ENCODE measurements around the gene GAMT.
A peak's percentile ranks its signal among the peaks of the same experiment; 100 is the strongest.

The GAMT gene

GRCh38 chr19:1363599-1363998, 37.7 kb downstream of the GAMT start:
- no peak for DNase-seq

DNA sequence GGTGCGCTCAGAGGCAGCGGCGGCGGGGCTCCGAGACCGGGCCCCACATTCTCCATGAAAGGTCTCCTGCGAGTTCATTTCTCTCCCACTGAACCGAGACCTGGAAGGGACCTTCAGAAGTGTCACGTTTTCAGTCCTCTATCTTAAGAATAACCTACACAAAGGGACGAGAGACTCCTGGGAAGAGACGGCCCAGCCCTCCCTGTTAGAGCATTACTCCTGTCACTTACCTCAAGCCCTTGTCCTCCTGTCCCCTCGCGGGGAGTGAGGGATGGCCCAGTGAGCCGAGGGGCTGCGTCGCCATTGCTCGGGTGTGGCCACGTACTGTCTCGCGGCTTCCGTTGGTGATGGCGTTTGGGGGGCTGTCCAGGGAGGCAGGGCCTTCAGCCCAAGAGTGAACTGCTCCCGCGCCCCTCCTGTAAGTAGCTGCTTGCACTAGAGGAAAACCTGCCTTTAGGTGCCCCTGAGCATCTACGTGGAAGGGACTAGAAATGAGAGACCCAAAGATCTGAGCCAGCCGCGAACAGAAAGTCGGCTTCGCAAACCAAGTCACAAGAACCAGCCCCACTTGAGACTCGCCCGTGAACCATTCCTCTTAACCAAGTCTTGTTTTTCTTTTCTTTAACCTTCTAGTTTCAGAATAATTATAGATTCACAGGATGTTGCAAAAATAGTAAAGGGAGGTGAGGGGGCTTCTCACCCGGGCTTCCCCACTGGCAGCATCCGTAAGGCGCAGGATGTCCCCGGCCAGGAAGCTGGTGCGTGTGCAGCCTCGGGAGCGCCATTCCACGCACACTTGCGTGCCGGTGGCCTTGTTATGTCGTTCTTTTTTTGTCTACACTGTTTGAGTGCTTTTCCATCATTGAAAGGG, 38.7 kb downstream of the GAMT start:
- no peak for DNase-seq

DNA sequence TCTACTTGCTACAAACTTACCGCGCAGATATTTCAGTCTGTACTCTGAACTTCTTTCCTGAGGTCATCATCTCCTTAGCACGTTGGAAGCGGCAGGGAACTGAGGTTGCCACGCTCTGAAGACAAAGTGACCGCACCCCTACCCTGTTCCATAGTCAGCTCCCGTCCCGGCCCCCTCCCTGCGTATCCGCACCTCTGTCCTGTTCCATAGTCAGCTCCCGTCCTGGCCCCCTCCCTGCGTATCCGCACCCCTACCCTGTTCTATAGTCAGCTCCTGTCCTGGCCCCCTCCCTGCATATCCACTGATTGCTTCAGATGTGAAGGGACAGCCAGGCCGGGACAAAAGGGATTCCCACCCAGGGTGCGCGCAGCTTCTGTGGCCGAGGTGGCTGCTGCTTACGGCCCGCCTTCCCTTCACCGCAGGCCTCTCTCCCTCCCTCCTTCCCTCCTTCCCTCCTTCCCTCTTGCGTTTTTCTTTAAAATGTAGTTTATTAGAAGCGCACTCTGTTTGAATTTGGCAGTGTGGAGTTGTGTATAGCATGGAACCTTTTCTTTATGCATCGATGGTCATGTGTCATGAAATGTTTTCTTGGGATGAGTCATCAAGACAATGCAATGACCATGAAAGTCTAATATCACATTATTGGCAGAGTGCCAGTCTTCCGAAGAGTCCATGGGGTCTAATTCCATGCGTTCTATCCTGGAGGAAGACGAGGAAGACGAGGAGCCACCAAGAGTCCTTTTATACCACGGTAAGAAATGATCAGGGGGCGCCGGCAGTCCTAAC, 39.5 kb downstream of the GAMT start:
- no peak for DNase-seq

- peak; percentile 64 for DNase-seq
Observed at GRCh38 chr19:1360818-1361461, 40.4 kb downstream of the GAMT start.

- no peak for DNase-seq
Observed at GRCh38 chr19:1360126-1360817, 41.1 kb downstream of the GAMT start.

DNA sequence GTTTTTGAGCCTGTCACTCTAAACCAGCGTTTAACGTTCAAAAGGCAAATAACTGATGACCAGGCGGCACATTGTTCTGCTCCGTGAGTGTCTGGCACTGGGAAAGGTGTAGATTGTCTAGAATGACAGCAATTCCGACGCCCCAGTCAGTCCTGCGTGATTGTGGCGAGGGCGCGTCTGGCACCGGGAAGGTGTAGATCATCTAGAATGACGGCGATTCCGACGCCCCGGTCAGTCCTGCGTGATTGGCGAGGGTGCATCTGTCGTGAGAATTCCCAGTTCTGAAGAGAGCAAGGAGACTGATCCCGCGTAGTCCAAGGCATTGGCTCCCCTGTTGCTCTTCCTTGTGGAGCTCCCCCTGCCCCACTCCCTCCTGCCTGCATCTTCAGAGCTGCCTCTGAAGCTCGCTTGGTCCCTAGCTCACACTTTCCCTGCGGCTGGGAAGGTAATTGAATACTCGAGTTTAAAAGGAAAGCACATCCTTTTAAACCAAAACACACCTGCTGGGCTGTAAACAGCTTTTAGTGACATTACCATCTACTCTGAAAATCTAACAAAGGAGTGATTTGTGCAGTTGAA, 43.7 kb downstream of the GAMT start:
- DNase-seq = no peak

DNA sequence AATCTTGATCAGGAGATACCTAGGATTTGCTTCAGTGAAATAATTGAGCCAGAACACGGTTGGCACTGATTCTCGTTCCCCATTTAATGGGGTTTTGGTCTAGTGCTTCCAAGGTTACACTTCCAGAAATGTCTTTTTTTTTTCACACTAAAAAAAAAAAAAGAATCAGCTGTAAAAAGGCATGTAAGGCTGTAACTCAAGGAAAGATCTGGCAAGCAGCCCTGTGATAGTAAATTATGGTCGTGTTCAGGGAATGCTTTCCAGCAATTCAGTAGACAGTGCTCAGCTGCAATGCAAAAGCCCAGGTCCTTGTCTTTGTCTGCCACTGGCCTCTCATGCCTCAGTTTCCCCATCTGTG, 44.9 kb downstream of the GAMT start:
- no peak for DNase-seq

- DNase-seq = no peak
Observed at GRCh38 chr19:1355568-1356507, 45.5 kb downstream of the GAMT start.

DNA sequence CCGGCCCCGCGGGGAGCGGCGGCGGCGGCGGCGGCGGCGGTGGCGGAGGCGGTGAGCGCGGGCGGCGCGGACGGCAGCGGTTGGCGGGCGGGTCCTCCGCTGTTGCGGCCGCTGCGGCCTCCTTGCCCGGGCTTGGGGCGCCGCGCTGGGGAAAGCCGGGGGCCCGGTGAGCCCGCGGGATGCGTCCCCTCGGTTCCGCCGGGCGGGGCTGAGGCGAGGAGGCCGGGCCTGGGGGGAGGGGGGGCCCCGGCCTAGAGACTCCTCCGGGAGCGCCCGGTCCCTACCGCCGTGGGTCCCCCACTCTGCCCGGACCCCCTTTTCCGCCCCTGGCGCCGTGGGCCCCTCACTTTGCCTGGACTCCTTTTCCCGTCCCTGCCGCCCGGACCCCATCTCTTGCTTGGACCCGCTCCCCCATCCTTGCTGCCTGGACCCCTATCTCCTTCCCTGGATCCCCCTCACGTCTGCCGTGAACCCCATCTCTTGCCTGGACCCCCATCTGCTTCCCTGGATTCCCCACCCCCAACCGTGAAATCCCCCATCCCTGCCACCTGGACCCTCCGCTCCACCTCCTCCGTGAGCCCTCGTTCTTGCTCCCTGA, 46.3 kb downstream of the GAMT start:
- DNase-seq = no peak

DNA sequence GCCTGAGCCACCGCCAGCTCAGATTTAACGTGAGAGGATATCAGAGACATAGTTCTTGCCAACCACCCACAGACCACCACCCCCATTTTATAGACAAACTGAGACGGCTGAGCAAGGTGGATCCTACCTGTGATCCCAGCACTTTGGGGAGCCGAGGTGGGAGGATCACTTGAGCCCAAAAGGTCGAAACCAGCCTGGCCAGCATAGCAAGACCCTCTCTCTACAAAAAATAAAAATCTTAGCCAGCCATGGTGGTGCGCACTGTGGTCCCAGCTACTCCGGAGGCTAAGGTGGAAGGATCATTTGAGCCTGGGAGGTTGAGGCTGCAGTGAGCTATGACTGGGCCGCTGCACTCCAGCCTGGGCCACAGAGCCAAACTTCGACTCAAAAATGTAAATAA, 48.2 kb downstream of the GAMT start:
- no peak for DNase-seq

GRCh38 chr19:1351381-1351851, 49.9 kb downstream of the GAMT start:
- DNase-seq = no peak

- no peak for DNase-seq
Observed at GRCh38 chr19:1350867-1351266, 50.5 kb downstream of the GAMT start.

DNA sequence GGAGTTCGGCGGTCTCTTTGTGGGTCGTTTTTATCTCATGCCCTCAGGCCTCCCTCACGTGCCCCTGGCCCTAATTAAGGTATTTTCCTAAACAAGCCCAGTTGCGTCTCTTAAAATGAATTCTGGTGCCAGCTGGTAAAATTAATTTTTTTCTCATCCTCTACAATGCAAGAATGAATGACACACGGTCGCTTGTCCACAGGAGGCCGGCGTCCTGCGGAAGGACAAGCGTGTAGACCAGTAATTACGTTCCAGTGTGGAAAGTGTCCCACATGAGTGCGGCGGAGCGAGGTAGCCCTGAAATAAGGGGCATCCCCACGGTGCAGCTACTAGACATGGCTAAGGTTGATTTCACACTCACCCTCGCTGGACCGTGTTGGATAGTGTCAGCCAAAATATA, 52.1 kb downstream of the GAMT start:
- DNase-seq = no peak

All from HCEC 1CT (cell line).